K562 (cell line): ENCODE results near the gene CACNB2. TPM values are rescaled to one million over a fixed set of nuclear protein-coding genes. Genes with fewer than 3 reads are reported as not detected.
A peak's percentile ranks its signal among the peaks of the same experiment; 100 is the strongest.

Experiments used
- ATAC-seq: fragments of 200-7000 bp; cut with Tn5 transposase; 3 replicates; pipeline ENCODE4 v1.9.1; 2020; ENCODE audit warnings: moderate library complexity
- BruUV-seq: library from RNA; stranded (reverse); fragments of 400-500 nt; replicated peaks from 2 replicates; lab custom pipeline; 2021; lab: Mats Ljungman, UMichigan
- CTCF ChIA-PET: fragments of 300-600 bp; formaldehyde crosslinking; extraction: SDS; loops from one replicate; lab custom pipeline; 2021; ENCODE audit warnings: low intra/inter-chr PET ratio; lab: Yijun Ruan, JAX
- POLR2A ChIA-PET: fragments of 300-600, 350-650 bp; sonication (Branson Sonifier 250); formaldehyde crosslinking; extraction: SDS; loops from one replicate; lab custom pipeline; 2021; ENCODE audit warnings: antibody characterized with exemption, inconsistent platforms; lab: Yijun Ruan, JAX
- DNase-seq, 4 experiments: peaks; one replicate each; pipeline versions ENCODE4 v3.0.0 to v3.0.0-alpha.2; 2011 to 2018; ENCODE audit warnings: low spot score in 3 of 4, mixed read lengths in 3 of 4; ENCODE audit errors: extremely low read depth in 1 of 4
- FAIRE-seq: peaks from 2 replicates; lab custom pipeline; 2011; peaks lifted over from hg19 to GRCh38; lab: Jason Lieb, UNC
- H2AFZ ChIP-seq: 2 replicates; pipeline ENCODE4 v1.6.0; 2011; ENCODE audit warnings: low read depth, low read length, control low read depth, inconsistent platforms
- H3K27ac ChIP-seq: fragments of 200-600 bp; 3 replicates; pipeline ENCODE4 v1.8.0; 2011; ENCODE audit warnings: low read depth, mild to moderate bottlenecking, control low read depth, inconsistent platforms, low read length, moderate library complexity, mixed read lengths; ENCODE audit errors: extremely low read depth
- H3K27me3 ChIP-seq, 2 experiments: fragments of 300-600 bp in 1 of 2; 2 replicates in 1 of 2; 3 replicates in 1 of 2; pipeline versions ENCODE4 v1.6.0 to v1.8.0; 2011; ENCODE audit warnings: inconsistent platforms in 2 of 2, low read length in 2 of 2, mild to moderate bottlenecking in 1 of 2, mixed read lengths in 1 of 2, moderate library complexity in 1 of 2; ENCODE audit not compliant: control insufficient read depth in 2 of 2, insufficient read depth in 2 of 2
- H3K36me3 ChIP-seq: fragments of 300-600 bp; 3 replicates; pipeline ENCODE4 v1.8.0; 2011; ENCODE audit warnings: mild to moderate bottlenecking, low read length, inconsistent platforms; ENCODE audit not compliant: control insufficient read depth, insufficient read depth
- H3K4me1 ChIP-seq, 2 experiments: fragments of 200-600 bp in 1 of 2; replicated peaks in 1 of 2; 2 replicates in 1 of 2; 3 replicates in 1 of 2; pipeline versions ENCODE4 v1.5.1 to v1.8.0; 2011; ENCODE audit warnings: inconsistent platforms in 2 of 2, low read length in 2 of 2, mild to moderate bottlenecking in 1 of 2, mixed read lengths in 1 of 2, moderate library complexity in 1 of 2; ENCODE audit not compliant: control insufficient read depth in 2 of 2, insufficient read depth in 2 of 2
- H3K4me2 ChIP-seq: 2 replicates; pipeline ENCODE4 v1.6.1; 2011; ENCODE audit warnings: low read length, control low read depth, inconsistent platforms, mixed read lengths; ENCODE audit not compliant: insufficient read depth
- H3K4me3 ChIP-seq: fragments of 200-600 bp; sonication (generic), shearing (Covaris generic); 2 replicates; pipeline ENCODE4 v1.5.1; 2016; ENCODE audit warnings: control low read depth, inconsistent platforms
- H3K79me2 ChIP-seq: fragments of 200-600 bp; 3 replicates; pipeline ENCODE4 v1.8.0; 2011; ENCODE audit warnings: low read length, inconsistent platforms; ENCODE audit not compliant: control insufficient read depth, insufficient read depth
- H3K9ac ChIP-seq, 2 experiments: 2 replicates each; pipeline versions ENCODE4 v1.6.0 to v1.6.1; 2011; ENCODE audit warnings: low read depth in 2 of 2, low read length in 2 of 2, control low read depth in 1 of 2, inconsistent platforms in 1 of 2, mild to moderate bottlenecking in 1 of 2, mixed read lengths in 1 of 2; ENCODE audit not compliant: insufficient read depth in 1 of 2
- H3K9me1 ChIP-seq: one replicate; pipeline ENCODE4 v1.6.0; 2011; ENCODE audit warnings: inconsistent platforms, mild to moderate bottlenecking, low read length, moderate library complexity; ENCODE audit not compliant: control insufficient read depth, insufficient read depth
- H3K9me3 ChIP-seq: replicated peaks from 2 replicates; pipeline ENCODE4 v1.5.1; 2011; ENCODE audit warnings: low read depth, low read length, inconsistent platforms; ENCODE audit not compliant: control insufficient read depth, insufficient read depth
- H4K20me1 ChIP-seq: replicated peaks from 2 replicates; pipeline ENCODE4 v1.6.1; 2011; ENCODE audit warnings: low read length, inconsistent platforms, mixed read lengths; ENCODE audit not compliant: control insufficient read depth, insufficient read depth
- C11orf30 ChIP-seq: fragments of 450-650 bp; IDR thresholded peaks from 2 replicates; pipeline ENCODE4 v1.6.1; 2016; ENCODE audit warnings: low read depth, mild to moderate bottlenecking
- ELK3 ChIP-seq: fragments of 450-650 bp; formaldehyde crosslinking; IDR thresholded peaks from 2 replicates; pipeline ENCODE4 v1.4.0; 2020; ENCODE audit warnings: mild to moderate bottlenecking
- MAFF ChIP-seq: IDR thresholded peaks from 2 replicates; pipeline ENCODE4 v1.6.1; 2012; ENCODE audit warnings: low read length, improper control_type of control experiment
- MAFG ChIP-seq: fragments of 450-650 bp; conservative IDR thresholded peaks from 2 replicates; pipeline ENCODE4 v1.6.1; 2016; ENCODE audit warnings: missing genetic modification characterization, missing compliant biosample characterization
- MAFK ChIP-seq: IDR thresholded peaks from 2 replicates; pipeline ENCODE4 v1.6.1; 2011; ENCODE audit warnings: low read length, improper control_type of control experiment
- MCM5 ChIP-seq: fragments of 450-650 bp; IDR thresholded peaks from 2 replicates; pipeline ENCODE4 v1.6.1; 2016; ENCODE audit warnings: low read depth
- MECOM ChIP-seq: fragments of 250-450 bp; sonication (Bioruptor Pico); IDR thresholded peaks from 2 replicates; pipeline ENCODE4 v1.8.0; 2022; ENCODE audit warnings: inconsistent platforms
- RFX7 ChIP-seq: fragments of 250-450 bp; sonication (Bioruptor Pico); IDR thresholded peaks from 2 replicates; pipeline ENCODE4 v1.5.1; 2021; ENCODE audit warnings: mild to moderate bottlenecking
- ZNF316 ChIP-seq: fragments of 450-650 bp; IDR thresholded peaks from 2 replicates; pipeline ENCODE4 v1.6.1; 2016
- WGBS: fragments of 100-300 bp; shearing (Covaris generic); methylation state at CpG from one replicate; pipeline ENCODE4 v1.1.6; 2016; ENCODE audit warnings: low coverage, mixed read lengths; ENCODE audit not compliant: insufficient coverage; ENCODE audit errors: missing lambda C conversion rate; 5-methylcytosine and 5-hydroxymethylcytosine counted together
- in situ Hi-C: fragments of 300-500 bp; cut with MboI; formaldehyde crosslinking; loops from 4 replicates; pipeline ENCODE4 v1.15.0; 2018; ENCODE audit warnings: inconsistent platforms, mixed read lengths
- intact Hi-C: fragments of 100-400 bp; cut with micrococcal nuclease; formaldehyde crosslinking; loops from 2 replicates; pipeline ENCODE4 v1.14.2; 2022
- polyA plus RNA-seq, 8 experiments: library from polyadenylated mRNA; depleted of rRNA in 4 of 8; stranded (reverse) in 5 of 8; unstranded in 3 of 8; fragments of >200 nt; fragmentation: Nextera tagmentation in 2 of 8; fragmentation: Illumina TruSeq in 1 of 8; extraction: Ambion mirVana in 2 of 8; extraction: Trizol in 1 of 8; gene quantifications; 2 replicates each; pipeline versions ENCODE4 v1.2.1 to v1.2.3, GENCODE V29; 2011 to 2014; ENCODE audit warnings: inconsistent platforms in 1 of 8, missing spikeins in 1 of 8
- total RNA-seq, 7 experiments: library from RNA; depleted of rRNA in 6 of 7; stranded (reverse); fragments of >200 nt in 6 of 7; fragmentation: Illumina TruSeq in 2 of 7; extraction: Trizol in 2 of 7; gene quantifications; 2 replicates each; pipeline versions ENCODE4 v1.2.1 to v1.2.3, GENCODE V29; 2011 to 2021; ENCODE audit warnings: low replicate concordance in 1 of 7

Gene CACNB2
- total and polyA plus RNA-seq, 9 of the 15 experiments (the other 6 are each of a cell fraction or from before 2014, with no cell fraction given), result 1.8 to 2.2 TPM; not detected in 7

- in situ Hi-C loops, result no loop called here
- CTCF ChIA-PET, result no interaction called here
Measured at GRCh38 chr10:18306031-18306430, 165.8 kb downstream of the CACNB2 start.

GRCh38 chr10:18308600-18308999 is 168.4 kb downstream of the CACNB2 start:
- 0% methylated on average over 3 of the region's 3 CpGs for WGBS
- in situ Hi-C loops, result no loop called here
- Histone ChIP-seq H3K27me3 (peaks cover 0 to under 1% of the 10 kb centered on the region in 2 experiments; a peak in 1 of 5 replicates), H3K4me1 (no peaks in the 10 kb centered on the region), H3K9me1 (no peaks in the 10 kb centered on the region), H3K9me3 (no peaks in the 10 kb centered on the region), H3K79me2 (no peaks in the 10 kb centered on the region), H3K4me2 (no peak overlapping the region), H3K9ac (no peak overlapping the region), H4K20me1 (no peaks in the 10 kb centered on the region), H3K27ac (no peak overlapping the region), H3K4me3 (no peak overlapping the region), H2AFZ (no peak overlapping the region), H3K36me3 (no peaks in the 10 kb centered on the region)
- intact Hi-C loops, result no loop called here
- FAIRE-seq (no peak), ATAC-seq (no peak), DNase-seq (no peak)
- TF ChIP-seq ZNF316, result peak; percentile 60
- TF ChIP-seq C11orf30, result peak; percentile 13; the same call in 1 of the 2 replicates
- TF ChIP-seq RFX7 (CRISPR knock-in tag), result no peak
- no peak for TF ChIP-seq MCM5
- 0 out of 2 replicates have a peak, but pooled peaks have one; percentile 26 for TF ChIP-seq MAFG (tag)
- peak; percentile 20; the same call in 1 of the 2 replicates for TF ChIP-seq MAFF
- TF ChIP-seq MAFK, result peak; percentile 7; the same call in 1 of the 2 replicates
- POLR2A ChIA-PET, result no interaction called here
- CTCF ChIA-PET, result no interaction called here
- no TSS peak for BruUV-seq

More at GRCh38 chr10:18306031-18306430, 165.8 kb downstream of the CACNB2 start:
- intact Hi-C loops, result no loop called here
- H3K4me1 ChIP-seq, result no peaks in the 10 kb centered on the region
- ATAC-seq (no peak), FAIRE-seq (no peak), DNase-seq (no peak)
- no peaks in the 10 kb centered on the region for H4K20me1 ChIP-seq
- POLR2A ChIA-PET, result interaction anchor here (1.3 kb wide), 1 partner anchor 19 kb away, joined by 3 read pairs; no protein-coding TSS in a partner anchor
- TF ChIP-seq ELK3, result no peak
- TF ChIP-seq MECOM, result no peak
- no peak overlapping the region for H2AFZ ChIP-seq
- H3K4me2 ChIP-seq, result no peak overlapping the region
- BruUV-seq, result no TSS peak
- H3K79me2 ChIP-seq, result no peaks in the 10 kb centered on the region
- H3K27ac ChIP-seq, result no peak overlapping the region
- peaks cover 2 to 9% of the 10 kb centered on the region in 2 experiments; a peak in 2 of 5 replicates for H3K27me3 ChIP-seq
- 3% methylated on average over 3 of the region's 3 CpGs for WGBS
- H3K9me3 ChIP-seq, result no peaks in the 10 kb centered on the region
- no peak overlapping the region for H3K9ac ChIP-seq
- no peaks in the 10 kb centered on the region for H3K36me3 ChIP-seq
- no peak overlapping the region for H3K4me3 ChIP-seq
- H3K9me1 ChIP-seq, result no peaks in the 10 kb centered on the region
